DMS153 treated with DMSO at 0.1 percent for 48 hours (cell line): ENCODE data around the gene SELENOV.
A peak's percentile ranks its signal among the peaks of the same experiment; 100 is the strongest.

Experiments
- DNase-seq: peaks from one replicate; lab custom pipeline; 2025; ENCODE audit not compliant: unreplicated experiment; lab: John Stamatoyannopoulos, UW

SELENOV gene

GRCh38 chr19:39557811-39558623 is 43.1 kb downstream of the SELENOV start:
- peak; percentile 56 for DNase-seq

GRCh38 chr19:39558624-39559117 is 43.7 kb downstream of the SELENOV start:
- no peak for DNase-seq

GRCh38 chr19:39563408-39563807 is 48.5 kb downstream of the SELENOV start:
- no peak for DNase-seq

- no peak for DNase-seq
Measured at GRCh38 chr19:39566064-39566463, 51.1 kb downstream of the SELENOV start.

GRCh38 chr19:39568604-39569003 is 53.7 kb downstream of the SELENOV start:
- DNase-seq: no peak
